ENCODE results near the gene AMZ1.

GRCh38 chr7:2724453-2725177 is 36.6 kb downstream of the AMZ1 start:
- no peak for TF ChIP-seq POLR2AphosphoS5 (IDR thresholded peaks at IDR 0.05)
- TF ChIP-seq, protein P1, sequence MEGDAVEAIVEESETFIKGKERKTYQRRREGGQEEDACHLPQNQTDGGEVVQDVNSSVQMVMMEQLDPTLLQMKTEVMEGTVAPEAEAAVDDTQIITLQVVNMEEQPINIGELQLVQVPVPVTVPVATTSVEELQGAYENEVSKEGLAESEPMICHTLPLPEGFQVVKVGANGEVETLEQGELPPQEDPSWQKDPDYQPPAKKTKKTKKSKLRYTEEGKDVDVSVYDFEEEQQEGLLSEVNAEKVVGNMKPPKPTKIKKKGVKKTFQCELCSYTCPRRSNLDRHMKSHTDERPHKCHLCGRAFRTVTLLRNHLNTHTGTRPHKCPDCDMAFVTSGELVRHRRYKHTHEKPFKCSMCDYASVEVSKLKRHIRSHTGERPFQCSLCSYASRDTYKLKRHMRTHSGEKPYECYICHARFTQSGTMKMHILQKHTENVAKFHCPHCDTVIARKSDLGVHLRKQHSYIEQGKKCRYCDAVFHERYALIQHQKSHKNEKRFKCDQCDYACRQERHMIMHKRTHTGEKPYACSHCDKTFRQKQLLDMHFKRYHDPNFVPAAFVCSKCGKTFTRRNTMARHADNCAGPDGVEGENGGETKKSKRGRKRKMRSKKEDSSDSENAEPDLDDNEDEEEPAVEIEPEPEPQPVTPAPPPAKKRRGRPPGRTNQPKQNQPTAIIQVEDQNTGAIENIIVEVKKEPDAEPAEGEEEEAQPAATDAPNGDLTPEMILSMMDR (IDR thresholded peaks at IDR 0.05 in 8 of 11, conservative IDR thresholded peaks at IDR 0.05 in 3 of 11), result no peak
- TF ChIP-seq POLR2A (IDR thresholded peaks at IDR 0.05), result no peak

Measured in spleen (tissue), 7 donors.